GM19238 (cell line): Measurements from ENCODE around the gene PBX1.

Experiments
- DNase-seq: peaks from one replicate; pipeline ENCODE4 v3.0.0; 2011; ENCODE audit warnings: low spot score; ENCODE audit not compliant: insufficient read length

The PBX1 gene

DNA sequence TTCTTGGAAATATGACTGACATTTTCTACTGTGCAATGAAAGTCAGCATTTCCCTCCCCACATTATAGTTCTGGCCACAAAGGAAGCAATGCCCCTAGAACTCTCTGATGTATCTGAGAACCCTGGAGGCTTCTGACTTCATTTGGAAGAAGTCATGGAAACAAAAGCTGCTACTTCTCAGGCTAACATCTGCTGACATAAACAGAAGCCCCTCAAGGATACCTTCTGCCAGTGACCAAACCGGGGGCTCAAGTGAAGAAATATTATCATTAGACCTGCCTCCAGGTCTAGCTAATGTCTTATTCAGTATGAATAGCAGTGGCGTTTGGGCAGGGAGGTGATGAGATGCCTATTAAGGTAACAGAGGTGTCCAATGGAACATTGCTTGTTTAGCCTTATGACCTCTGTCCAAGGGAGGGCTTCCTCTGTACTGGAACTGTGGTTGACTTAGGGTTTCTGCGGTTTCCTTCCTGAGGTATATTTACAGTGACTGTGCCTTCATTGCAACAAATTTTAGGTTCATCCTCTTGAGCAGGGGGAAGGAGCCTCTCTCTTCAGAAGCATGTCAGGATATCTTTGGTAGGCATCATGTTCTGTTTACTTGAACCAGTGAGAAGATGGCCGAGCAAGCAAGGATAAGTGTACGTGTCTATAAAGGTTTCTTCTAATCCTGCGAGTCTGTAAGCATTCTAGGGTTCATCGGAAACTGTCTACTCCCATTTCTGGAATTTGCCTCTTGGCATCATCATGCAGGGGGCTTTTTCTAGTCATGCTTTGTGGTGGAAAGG, 161.7 kb downstream of the PBX1 start:
- DNase-seq: no peak

DNA sequence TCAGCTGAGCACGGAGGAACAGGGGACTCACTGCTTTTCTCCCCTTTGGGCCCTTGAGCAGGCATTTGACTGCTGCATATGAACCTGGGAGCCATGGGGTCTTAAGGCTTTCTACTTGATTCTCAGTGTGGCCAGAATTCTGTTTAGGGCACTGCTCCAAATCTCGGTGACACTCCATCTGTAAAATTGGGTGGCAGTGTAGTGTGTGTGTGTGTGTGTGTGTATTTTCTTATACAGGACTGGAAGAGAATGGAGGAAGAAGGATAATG, 162.2 kb downstream of the PBX1 start:
- no peak for DNase-seq

DNA sequence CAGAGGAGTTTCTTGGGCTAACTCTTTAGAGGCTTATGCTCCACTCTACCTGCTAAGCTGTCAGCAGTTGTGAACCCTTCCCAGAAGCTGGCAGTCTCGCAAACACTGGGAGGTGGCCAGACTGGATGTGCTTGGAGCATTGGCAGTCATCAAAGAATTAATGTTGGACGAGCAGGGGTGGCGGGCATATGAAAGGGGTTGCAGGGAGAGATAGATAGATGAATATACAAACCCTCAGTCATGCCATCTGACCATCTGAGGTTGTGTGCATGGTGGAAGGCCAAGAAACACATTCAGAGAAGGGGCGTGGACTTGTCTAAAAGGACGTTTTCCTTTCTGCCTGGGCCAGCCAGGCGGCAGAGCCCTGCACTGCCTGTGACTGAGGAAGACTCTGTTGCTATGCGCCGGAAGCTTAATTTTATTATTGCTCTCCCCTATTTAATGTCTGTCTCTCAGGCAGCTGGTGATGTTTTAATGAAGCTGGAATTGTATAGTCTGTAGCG, 164.4 kb downstream of the PBX1 start:
- no peak for DNase-seq

DNA sequence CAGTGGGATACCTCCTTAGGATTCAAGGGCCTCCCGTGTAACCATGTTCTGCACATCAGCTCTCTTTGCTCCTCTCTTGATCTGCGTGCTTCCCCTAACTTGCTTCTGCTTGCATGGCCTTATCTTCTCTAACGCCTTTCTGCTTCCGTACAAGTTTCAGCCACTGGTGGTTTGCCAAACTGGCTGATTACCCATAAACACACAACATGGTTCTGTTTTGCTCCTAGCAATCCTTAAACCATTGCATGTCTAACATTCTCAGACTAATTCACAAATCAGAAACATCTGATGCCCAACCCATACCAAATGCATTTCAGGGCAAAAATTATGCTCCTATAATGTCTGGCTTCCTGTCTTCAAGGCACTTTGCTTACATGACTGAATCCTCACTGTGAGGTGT, 166.4 kb downstream of the PBX1 start:
- no peak for DNase-seq

DNA sequence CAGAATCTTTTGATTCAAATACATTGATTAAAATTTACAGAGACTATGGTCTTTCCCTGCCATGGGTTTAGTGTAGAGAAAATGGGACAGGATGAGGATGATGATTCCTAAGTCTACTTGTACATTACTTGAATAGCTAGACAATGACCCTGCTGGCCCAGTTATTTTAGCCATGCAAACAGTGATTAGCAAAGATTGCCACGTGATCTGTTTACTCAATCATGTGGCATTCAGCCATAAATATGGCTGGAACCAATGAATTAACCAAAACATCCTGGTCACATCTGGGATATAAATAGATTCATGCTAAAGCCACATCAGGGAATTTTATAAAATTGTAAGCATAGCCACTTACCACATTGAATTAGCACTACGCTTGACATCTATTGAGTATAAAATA, 167.3 kb downstream of the PBX1 start:
- no peak for DNase-seq

DNA sequence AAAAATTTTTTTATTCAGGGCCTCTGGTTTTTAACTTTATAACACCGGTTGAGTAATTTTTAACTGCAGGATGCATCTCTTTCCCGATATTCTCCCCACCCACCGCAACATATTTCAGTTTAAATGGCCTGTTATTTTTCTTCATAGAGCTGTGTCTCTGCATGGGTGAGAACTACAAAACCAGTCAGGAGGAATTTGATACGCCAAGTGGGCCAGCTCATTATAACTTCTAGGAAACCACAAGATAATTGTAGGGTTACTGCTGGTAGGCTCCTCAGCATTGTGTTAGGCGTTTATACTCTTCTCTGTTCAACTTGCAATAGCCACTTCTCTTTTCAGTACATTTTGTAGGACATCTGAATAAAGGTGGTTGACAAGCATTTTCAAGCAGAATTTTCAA, 169.7 kb downstream of the PBX1 start:
- no peak for DNase-seq

DNA sequence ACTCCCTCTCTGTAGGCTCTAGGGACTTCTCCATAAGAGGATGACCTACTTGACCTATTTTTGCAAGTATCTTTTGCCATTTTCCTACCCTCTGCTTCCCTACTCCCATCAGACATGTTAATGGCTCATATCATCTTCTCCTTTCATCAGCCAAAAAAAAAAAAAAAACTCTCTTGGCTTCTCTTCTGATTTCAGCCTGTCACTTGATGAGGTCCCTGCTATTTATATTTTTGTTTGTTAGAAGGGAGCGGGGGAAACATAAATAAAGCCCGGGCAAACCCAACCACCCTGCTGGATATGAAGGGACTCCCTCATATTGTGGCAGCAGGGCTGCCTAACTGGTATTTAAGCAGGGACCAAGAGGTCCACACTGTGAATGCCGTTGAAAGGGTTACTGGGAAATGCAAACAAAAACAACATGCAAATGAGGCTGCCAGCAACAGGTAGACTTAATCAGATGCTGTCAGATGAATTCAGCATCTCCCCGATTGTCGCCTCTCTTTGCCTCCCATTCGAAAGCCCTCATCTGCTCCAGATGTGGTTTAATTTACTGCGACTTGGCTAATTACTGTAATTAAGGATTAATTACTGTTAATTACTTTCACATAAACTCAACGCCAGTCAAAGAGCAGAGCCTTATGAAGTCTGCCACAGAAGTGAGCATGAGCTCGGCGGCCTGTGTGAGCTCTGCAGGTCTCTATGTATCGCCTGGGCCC, 172.3 kb downstream of the PBX1 start:
- DNase-seq: no peak

DNA sequence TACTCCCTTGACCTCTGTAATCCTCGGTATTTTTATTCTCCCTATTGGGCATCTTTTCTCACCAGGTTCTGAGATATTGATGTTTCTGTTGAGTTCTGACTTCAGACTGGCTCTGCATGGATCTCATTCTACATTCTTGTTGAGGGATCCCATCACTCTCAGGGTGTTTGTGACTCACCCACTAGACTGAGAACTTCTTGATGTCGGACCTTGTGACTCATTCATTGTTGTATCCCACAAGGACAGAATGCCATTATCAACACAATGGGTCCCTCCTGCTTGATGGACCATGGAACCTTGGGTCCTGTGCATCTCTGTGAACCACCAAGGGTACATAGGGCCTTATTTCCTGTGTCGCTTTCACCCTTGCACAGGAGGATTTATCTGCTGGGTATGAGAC, 174.1 kb downstream of the PBX1 start:
- no peak for DNase-seq

DNA sequence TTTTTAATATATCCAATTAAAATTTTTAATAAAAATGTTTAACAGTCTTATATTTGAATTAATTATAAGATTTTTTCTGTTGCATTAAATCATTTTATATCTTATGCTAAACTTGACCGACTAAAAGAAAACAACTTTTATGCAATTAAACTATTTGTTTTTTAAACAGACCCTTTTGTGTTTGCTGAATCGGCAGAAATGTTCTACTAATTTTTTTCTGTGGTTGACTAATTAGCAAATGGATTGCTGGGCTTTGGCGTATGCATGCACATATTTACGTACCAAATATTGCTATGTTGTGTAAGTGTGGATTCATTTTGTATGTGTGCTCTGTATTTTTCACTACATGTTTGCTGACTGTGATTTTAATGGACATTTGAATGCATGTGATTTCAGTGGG, 174.8 kb downstream of the PBX1 start:
- no peak for DNase-seq

DNA sequence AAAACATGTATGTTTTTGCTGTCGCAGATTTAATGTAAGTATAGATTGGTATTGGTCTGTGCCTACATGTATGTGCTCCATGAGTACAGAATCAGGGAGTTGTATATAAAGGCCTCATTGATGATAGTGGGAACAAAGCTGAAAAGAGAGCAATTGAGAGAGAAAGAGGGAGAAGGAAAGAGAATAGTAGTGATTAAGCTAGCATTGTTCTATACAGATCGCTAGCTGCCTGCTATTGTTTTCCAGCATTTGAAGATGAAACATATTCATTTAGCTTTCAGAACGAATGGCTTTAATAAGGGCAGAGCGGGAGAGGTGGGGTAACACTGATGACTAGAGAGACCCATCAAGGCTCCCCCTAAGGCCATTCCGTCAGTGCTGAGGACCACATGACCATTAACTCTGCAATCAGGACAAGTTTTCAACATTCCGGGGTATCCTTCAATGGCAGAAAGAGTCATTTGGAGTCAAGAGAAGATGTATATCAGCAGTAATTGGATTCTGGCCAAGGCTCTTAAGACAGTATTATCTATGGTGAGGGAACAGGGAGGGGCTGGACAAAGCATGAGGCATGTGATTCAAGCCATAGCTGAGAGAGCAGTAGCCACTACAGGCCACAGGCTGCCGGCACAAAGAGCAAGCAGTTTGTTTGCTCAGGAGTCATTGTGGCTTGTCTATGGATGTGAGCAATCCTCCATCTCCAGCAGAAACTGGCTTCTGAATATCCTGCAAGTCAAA, 176.5 kb downstream of the PBX1 start:
- no peak for DNase-seq

DNA sequence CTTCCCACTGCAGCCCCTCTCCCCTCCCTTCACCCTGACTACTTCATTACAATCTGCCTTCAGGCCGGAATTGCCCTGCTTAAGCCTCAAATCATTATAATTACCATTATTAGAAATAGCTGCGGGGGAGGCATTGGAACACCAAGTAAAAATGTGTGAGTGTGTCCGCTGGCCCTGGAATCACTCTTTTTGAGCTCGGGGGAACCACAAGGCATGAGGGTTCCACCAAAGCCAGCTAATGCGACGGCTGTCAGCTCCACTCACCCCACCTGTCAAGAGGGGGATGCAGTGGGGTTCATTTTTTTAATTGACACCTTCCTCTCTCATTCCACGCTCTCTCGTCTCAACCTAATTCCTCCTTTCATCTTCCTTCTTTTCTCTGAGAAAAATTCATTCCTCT, 177.2 kb downstream of the PBX1 start:
- no peak for DNase-seq

DNA sequence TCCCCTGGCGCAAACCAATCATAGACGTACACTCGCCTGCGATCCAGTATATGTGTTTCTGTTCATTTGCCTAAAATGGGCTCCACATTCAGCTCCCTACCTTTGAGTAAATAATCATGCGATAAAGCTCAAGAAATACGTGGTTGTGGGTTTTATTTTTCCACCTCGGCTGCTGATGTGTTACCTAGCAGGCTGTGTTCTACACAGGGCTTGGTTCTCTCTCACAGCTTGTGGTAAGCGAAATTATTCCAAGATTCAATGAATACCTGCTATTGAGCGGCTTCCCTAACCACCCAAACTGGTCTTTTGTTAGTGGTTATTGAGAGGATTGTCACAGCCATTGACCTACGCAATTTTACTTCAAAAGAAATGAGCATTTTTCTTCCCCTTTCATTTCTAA, 180.2 kb downstream of the PBX1 start:
- DNase-seq: no peak

DNA sequence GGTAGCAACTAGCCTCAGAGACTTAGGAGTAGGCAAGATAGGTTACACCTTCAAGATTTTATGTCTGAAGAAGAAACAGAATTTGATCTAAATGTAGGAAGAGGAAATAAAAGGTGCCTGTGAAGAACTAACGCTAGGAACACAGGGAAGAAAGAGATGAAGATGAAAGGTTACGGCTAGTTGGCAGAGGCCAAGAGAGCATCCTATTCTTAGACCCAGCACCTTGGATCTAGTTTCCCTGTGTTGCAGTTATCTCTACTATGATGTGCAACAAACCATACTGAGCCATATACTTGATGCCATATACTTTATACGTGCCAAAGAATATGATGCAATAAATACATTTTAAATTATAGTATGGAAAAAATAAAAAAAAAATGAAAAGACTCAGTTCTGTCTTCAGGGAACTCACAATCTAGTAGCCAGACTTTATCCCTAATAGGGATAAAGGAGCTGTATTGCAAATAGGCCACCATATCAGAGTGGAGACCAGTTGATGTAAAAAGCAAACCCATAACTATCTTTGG, 181.1 kb downstream of the PBX1 start:
- DNase-seq: no peak

DNA sequence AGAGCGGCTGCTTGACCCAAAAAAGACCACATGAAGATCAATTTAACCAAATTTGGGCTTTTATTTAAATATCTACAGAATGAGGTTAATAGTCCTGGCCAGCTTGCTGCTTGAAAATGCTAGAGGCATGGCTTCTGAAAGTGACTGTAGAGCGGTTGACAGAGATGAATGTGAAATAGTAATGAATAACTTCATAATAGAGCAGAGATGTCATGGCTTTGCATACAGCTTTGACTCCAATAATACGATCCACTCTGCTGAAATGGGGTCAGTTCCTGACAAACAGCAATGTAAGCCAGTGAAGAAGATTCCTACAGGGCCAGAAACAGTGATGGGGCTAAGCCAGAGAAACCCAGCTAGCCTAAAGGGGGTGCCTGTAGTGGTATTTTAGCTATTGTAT, 183.8 kb downstream of the PBX1 start:
- DNase-seq: no peak

DNA sequence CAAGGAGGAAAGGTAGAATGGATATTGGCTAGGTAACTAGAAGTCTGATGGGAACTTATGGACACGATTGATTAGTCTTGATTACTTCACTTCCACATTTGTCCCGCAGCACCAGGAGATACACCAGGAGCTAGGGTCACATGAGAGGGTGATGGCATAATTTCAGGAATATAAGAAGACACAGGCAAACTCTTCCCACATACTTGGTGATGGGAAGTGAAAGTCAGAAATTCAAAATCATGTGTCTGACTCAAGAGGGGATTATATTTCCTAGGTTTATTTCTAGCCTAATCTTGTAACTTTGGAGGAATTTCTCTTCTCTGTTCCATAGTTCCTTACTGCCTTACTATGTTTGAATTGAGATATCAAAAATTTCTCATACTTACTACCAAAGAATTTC, 185.0 kb downstream of the PBX1 start:
- no peak for DNase-seq

DNA sequence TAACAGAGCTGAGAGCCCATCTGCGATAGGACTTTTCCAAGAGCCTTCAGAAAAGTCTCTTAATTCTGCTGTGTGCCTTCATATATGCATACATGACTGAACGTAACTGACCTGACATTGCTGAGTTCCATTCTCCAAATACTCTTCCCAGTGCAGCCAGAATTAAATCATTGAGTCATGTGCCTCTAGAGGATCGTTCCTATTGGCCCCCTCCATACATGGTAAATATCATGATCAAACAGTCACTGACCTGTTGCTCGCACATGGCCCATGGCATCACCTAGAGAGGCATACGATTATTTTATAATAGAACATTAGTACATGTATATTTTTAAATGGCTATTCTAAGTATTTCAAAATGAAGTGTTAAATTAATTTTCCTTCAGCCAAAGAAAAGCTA, 186.8 kb downstream of the PBX1 start:
- DNase-seq: no peak

DNA sequence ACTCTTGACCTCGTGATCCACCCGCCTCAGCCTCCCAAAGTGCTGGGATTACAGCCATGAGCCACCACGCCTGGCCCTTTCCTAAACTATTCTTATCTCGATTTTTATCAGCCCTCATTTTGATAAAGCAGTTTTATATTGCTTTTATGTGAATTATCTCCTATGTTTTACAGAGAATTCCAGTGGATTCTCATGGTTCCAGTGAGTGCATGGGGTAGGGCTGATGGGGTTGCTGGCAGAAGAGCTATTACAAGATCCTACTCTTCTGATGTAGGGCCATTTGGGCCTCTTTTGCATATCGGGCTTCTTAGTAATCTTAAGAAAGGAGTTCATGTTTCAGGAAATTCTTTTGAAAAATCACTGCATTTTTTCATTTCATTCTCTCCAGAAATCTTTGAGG, 187.6 kb downstream of the PBX1 start:
- DNase-seq: no peak

DNA sequence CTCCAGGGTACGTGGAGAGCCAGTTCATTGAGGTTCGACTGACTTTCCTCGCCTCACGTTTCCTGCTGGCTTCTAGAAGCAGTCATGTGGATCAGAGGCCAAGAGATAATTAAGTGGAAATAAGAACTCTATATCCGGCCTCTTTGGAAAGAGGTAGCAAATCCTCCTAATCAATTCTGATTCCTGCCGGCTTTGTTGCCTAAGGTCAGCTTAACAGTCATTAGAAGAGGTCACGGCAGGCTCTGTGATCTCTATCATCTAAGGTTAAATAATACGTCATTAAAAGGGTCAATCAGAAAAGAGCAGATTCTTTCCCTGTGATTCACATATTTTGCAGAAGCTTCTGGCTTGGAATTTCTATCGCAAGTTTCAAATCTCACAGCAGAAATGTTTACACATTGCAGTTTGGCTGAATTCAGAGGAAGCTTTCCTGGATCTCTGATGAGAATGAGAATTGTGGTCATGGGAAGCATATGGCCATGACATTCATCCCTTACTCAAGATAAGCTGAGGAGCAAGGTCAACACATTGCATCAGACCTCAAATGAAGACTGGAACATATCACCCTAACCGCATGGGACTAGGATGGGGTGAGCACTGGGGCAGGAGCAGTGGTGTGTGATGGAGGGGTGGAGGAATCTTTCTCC, 189.4 kb downstream of the PBX1 start:
- no peak for DNase-seq

DNA sequence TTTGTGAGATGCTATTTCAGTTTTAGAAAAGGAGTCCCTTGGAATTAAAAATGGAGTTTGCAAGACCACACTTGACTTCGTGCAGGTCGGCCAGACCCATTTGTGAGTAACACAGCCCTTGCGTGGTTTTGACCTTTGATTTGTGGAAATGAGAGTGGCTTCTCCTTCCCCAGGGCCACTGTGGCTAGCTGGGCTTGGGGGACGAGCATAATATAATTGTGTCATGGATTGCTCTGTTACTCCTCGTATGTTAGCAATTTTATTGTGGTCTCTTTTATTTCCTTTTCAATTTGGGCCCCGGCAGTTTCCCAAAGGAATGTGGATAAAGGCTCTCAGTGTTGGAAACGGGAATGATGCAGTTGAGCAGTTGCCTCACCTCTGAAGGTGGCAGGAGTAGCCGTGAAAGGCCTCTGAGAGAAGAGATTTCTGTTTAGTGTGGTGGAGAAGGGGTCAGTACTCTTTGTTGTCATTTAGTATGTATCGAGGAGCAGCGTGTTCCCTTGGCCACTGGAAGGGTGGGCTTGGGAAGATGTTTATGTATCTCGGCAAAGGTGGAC, 194.6 kb downstream of the PBX1 start:
- DNase-seq: no peak

DNA sequence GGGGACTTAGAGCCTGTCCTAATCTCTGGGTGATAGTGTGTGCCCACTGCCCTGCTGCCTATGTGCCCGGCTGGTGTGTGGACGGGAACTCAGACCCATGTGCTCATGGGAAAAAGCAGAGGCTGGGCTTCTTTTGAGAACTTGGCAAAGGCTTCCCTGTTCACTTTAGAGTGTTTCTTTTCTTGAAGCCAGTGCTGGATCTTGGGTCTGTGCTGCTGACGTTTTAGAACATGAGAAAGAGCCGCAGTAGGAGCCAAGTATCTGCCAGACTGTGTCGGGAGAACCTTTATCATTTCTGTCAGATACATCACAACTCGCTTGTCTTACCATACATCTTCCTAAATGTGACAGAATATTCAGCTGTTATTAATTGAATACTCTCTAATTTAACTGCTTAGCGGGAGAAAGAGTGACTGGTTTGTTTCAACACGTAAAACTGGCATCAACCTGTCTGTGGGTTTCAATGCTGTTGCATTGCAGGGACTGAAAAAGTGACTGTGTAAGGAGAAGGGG, 195.2 kb downstream of the PBX1 start:
- no peak for DNase-seq

DNA sequence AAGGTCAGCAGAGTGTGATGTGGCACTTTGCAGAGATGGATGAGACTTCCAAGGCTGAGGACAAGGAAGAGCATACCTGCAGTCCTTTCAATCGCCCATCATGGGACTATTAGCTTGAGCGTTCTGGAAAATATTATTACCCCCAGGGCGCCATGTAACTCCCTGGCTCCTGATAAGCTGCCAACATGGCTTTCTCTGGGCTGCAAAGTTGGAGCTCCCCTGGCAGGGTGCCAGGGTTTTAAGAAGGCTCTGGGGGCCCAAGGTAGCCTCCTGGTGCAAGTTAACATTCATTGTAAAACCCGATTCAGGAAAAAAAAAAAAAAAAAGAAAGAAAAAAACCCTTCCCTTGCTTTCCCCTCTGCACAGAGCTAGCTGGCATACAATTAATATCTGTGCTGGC, 196.7 kb downstream of the PBX1 start:
- no peak for DNase-seq
